HepG2 (cell line): ENCODE measurements around the gene ZBTB45. TPM values are rescaled to one million over a fixed set of nuclear protein-coding genes. Genes with fewer than 3 reads are reported as not detected.

Source experiments
- ATAC-seq: fragments of 200-7000 bp; cut with Tn5 transposase; 3 replicates; pipeline ENCODE4 v1.9.1; 2020; ENCODE audit warnings: mild to moderate bottlenecking, moderate library complexity
- BruUV-seq: library from RNA; stranded (reverse); fragments of 400-500 nt; replicated peaks from 2 replicates; lab custom pipeline; 2021; lab: Mats Ljungman, UMichigan
- CTCF ChIA-PET: fragments of 300-600 bp; formaldehyde crosslinking; extraction: SDS; loops from one replicate; lab custom pipeline; 2021; ENCODE audit warnings: low total read pairs, inconsistent platforms, low intra/inter-chr PET ratio; lab: Yijun Ruan, JAX
- POLR2A ChIA-PET: fragments of 350-600 bp; sonication (Branson Sonifier 250); formaldehyde crosslinking; loops from one replicate; lab custom pipeline; 2020; ENCODE audit warnings: antibody characterized with exemption, inconsistent platforms; lab: Yijun Ruan, JAX
- DNase-seq: peaks from one replicate; pipeline ENCODE4 v3.0.0-alpha.2; 2015; ENCODE audit warnings: low spot score
- FAIRE-seq: peaks from 3 replicates; lab custom pipeline; 2011; peaks lifted over from hg19 to GRCh38; lab: Jason Lieb, UNC
- H2AFZ ChIP-seq: one replicate; pipeline ENCODE4 v1.6.1; 2011; ENCODE audit warnings: low read length, inconsistent platforms
- H3K27ac ChIP-seq: fragments of 300-600 bp; 3 replicates; pipeline ENCODE4 v1.8.0; 2011; ENCODE audit warnings: mixed run types, mild to moderate bottlenecking, mixed read lengths, low read length, inconsistent platforms; ENCODE audit not compliant: insufficient read depth; ENCODE audit errors: extremely low read length
- H3K27me3 ChIP-seq, 2 experiments: fragments of 200-600 bp in 1 of 2; 2 replicates in 1 of 2; 3 replicates in 1 of 2; pipeline versions ENCODE4 v1.6.0 to v1.8.0; 2011; ENCODE audit warnings: low read length in 2 of 2, mild to moderate bottlenecking in 2 of 2, moderate library complexity in 2 of 2, inconsistent platforms in 1 of 2; ENCODE audit not compliant: insufficient read depth in 2 of 2, control insufficient read depth in 1 of 2
- H3K36me3 ChIP-seq, 2 experiments: fragments of 200-600 bp in 1 of 2; replicated peaks in 1 of 2; 2 replicates in 1 of 2; 3 replicates in 1 of 2; pipeline versions ENCODE4 v1.5.1 to v1.8.0; 2011; ENCODE audit warnings: low read length in 2 of 2, inconsistent platforms in 1 of 2; ENCODE audit not compliant: insufficient read depth in 2 of 2, control insufficient read depth in 1 of 2
- H3K4me1 ChIP-seq: 2 replicates; pipeline ENCODE4 v1.5.1; 2012; ENCODE audit warnings: low read length, inconsistent platforms; ENCODE audit not compliant: insufficient read depth
- H3K4me2 ChIP-seq: 2 replicates; pipeline ENCODE4 v1.6.0; 2011; ENCODE audit warnings: low read depth, low read length, inconsistent platforms
- H3K4me3 ChIP-seq, 3 experiments: fragments of 200-600 bp in 1 of 3; sonication (generic), shearing (Covaris generic) in 1 of 3; replicated peaks in 1 of 3; 2 replicates each; pipeline ENCODE4 v1.5.1; 2011 to 2016; ENCODE audit warnings: low read length in 3 of 3, inconsistent platforms in 2 of 3, low read depth in 2 of 3, mild to moderate bottlenecking in 2 of 3, control low read depth in 1 of 3, mixed read lengths in 1 of 3; ENCODE audit not compliant: insufficient read depth in 1 of 3
- H3K79me2 ChIP-seq: one replicate; pipeline ENCODE4 v1.6.1; 2011; ENCODE audit warnings: low read length, inconsistent platforms; ENCODE audit not compliant: insufficient read depth
- H3K9ac ChIP-seq: 2 replicates; pipeline ENCODE4 v1.6.0; 2011; ENCODE audit warnings: mild to moderate bottlenecking, low read depth, low read length, inconsistent platforms; ENCODE audit not compliant: insufficient read depth
- H3K9me3 ChIP-seq: 2 replicates; pipeline ENCODE4 v1.5.1; 2012; ENCODE audit warnings: mild to moderate bottlenecking, low read length
- H4K20me1 ChIP-seq: 2 replicates; pipeline ENCODE4 v1.6.0; 2011; ENCODE audit warnings: inconsistent platforms, mild to moderate bottlenecking, low read length, moderate library complexity; ENCODE audit not compliant: insufficient read depth
- CAMTA2 ChIP-seq: sonication (generic); formaldehyde crosslinking; IDR thresholded peaks from 2 replicates; pipeline ENCODE4 v1.4.0; 2020; ENCODE audit warnings: mild to moderate bottlenecking, missing genetic modification reagents, borderline replicate concordance
- HES4 ChIP-seq: sonication (generic); formaldehyde crosslinking; IDR thresholded peaks from 2 replicates; pipeline ENCODE4 v1.9.0; 2021; ENCODE audit warnings: mild to moderate bottlenecking, missing genetic modification reagents, borderline replicate concordance
- HMGXB3 ChIP-seq: sonication (generic); formaldehyde crosslinking; IDR thresholded peaks from 2 replicates; pipeline ENCODE4 v1.4.0; 2020; ENCODE audit warnings: missing genetic modification reagents, borderline replicate concordance
- JUN ChIP-seq: sonication (generic); formaldehyde crosslinking; IDR thresholded peaks from 2 replicates; pipeline ENCODE4 v1.4.0; 2020; ENCODE audit warnings: mild to moderate bottlenecking, missing genetic modification reagents
- RBM22 ChIP-seq: fragments of 200-400 bp; formaldehyde crosslinking; optimal IDR thresholded peaks from 2 replicates; pipeline ENCODE3; 2017; ENCODE audit warnings: mild to moderate bottlenecking, low read length, moderate library complexity
- RFX3 ChIP-seq: IDR thresholded peaks from 2 replicates; pipeline ENCODE4 v1.6.1; 2016; ENCODE audit warnings: missing biosample characterization, missing genetic modification reagents
- SAP130 ChIP-seq: IDR thresholded peaks from 2 replicates; pipeline ENCODE4 v1.6.1; 2016; ENCODE audit warnings: low read depth
- SETDB1 ChIP-seq: sonication (generic); formaldehyde crosslinking; IDR thresholded peaks from 2 replicates; pipeline ENCODE4 v1.5.1; 2020; ENCODE audit warnings: missing genetic modification reagents, mild to moderate bottlenecking, borderline replicate concordance
- THRA ChIP-seq: sonication (generic); formaldehyde crosslinking; IDR thresholded peaks from 2 replicates; pipeline ENCODE4 v1.4.0; 2020; ENCODE audit warnings: missing genetic modification reagents, borderline replicate concordance
- ZFP1 ChIP-seq: IDR thresholded peaks from 2 replicates; pipeline ENCODE4 v1.6.1; 2016
- ZFP37 ChIP-seq: sonication (generic); formaldehyde crosslinking; IDR thresholded peaks from 2 replicates; pipeline ENCODE4 v1.4.0; 2020; ENCODE audit warnings: missing genetic modification reagents, borderline replicate concordance
- ZNF24 ChIP-seq: fragments of 450-650 bp; IDR thresholded peaks from 2 replicates; pipeline ENCODE4 v1.6.1; 2017; ENCODE audit warnings: antibody characterized with exemption, mild to moderate bottlenecking
- ZNF616 ChIP-seq: sonication (generic); formaldehyde crosslinking; IDR thresholded peaks from 2 replicates; pipeline ENCODE4 v1.5.0; 2020; ENCODE audit warnings: low read depth, mild to moderate bottlenecking, missing genetic modification reagents
- WGBS: methylation state at CpG from one replicate; pipeline ENCODE4 v1.1.6; 2017; ENCODE audit warnings: low lambda C conversion rate; 5-methylcytosine and 5-hydroxymethylcytosine counted together
- in situ Hi-C: cut with HindIII; loops from 2 replicates; pipeline ENCODE4 v1.10.0; 2017; ENCODE audit warnings: low pct_unique_long_range_greater_than_20kb; ENCODE audit not compliant: extremely low pct_ligation_motif_present
- intact Hi-C: fragments of 100-400 bp; cut with micrococcal nuclease; formaldehyde crosslinking; loops from one replicate; pipeline ENCODE4 v1.10.0; 2022; ENCODE audit not compliant: unreplicated experiment
- polyA plus RNA-seq, 8 experiments: library from polyadenylated mRNA; depleted of rRNA in 3 of 8; stranded (reverse) in 7 of 8; unstranded in 1 of 8; fragments of >200 nt; fragmentation: Illumina TruSeq in 4 of 8; extraction: Trizol in 4 of 8; gene quantifications; 2 replicates each; pipeline versions ENCODE4 v1.2.1 to v1.2.3, GENCODE V29; 2011 to 2016; ENCODE audit warnings: low read depth in 4 of 8, missing spikeins in 1 of 8, mixed read lengths in 1 of 8; ENCODE audit not compliant: insufficient read depth in 1 of 8
- total RNA-seq, 5 experiments: library from RNA; depleted of rRNA; stranded (reverse); fragments of >200 nt; fragmentation: Illumina TruSeq; extraction: Trizol; gene quantifications; 2 replicates each; pipeline ENCODE4 v1.2.3, GENCODE V29; 2016; ENCODE audit warnings: low read depth in 1 of 5
- TF ChIP-seq, protein P1 (sequence below): sonication (generic); formaldehyde crosslinking; IDR thresholded peaks from 2 replicates; pipeline ENCODE4 v1.8.0; 2023; ENCODE audit warnings: mild to moderate bottlenecking, missing genetic modification reagents

Gene ZBTB45
- total and polyA plus RNA-seq, 2 of the 13 experiments (the other 11 are each of a cell fraction or from before 2014, with no cell fraction given), result 3.0 to 3.7 TPM

DNA sequence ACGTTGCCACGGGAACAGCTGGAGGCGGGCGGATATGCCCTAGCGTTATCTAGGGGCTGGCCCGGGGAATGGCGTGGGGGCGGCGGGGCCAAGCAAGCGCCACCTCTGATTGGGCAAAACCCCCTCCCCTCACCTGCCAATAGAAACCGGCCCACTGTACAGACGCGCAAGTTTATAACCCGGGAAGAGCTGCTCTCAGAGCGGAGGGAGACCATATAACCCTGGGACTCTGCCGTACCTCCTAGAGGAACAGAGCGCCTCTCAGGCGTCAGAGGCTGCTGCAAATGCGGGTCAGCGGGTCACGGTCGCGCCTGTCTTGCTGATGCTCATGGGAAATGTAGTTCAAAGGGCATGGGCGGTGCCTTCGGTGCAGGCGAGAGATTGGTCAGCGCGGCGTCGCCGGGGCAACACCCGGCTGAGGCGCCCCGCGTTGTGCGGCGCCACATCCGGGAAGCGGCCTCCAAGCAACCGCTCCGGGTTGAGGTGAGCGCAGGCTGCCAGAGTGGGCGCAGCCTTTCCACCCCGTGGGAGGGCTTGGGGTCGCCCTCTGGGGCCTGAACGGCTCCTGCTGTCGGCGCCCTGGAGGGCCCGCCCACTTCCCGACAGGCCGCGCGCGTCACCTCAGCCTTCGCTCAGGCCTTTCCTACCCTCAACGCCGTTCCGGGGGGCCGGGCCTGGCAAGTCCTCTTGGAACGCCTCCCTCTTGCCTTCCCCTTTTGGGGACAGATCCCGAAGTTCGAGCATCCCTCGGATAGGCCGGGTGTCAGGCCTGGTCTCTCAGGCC, 43.7 kb downstream of the ZBTB45 start, which contains the start of gene ZNF446 (continued):
- TF ChIP-seq THRA (CRISPR knock-in tag) (peak; percentile 30; the same call in 1 of the 2 replicates), SETDB1 (CRISPR knock-in tag) (no peak), ZNF616 (0 out of 2 replicates have a peak, but pooled peaks have one; percentile 46), CAMTA2 (CRISPR knock-in tag) (no peak), ZFP1 (CRISPR knock-in tag) (peak; percentile 32; the same call in 1 of the 2 replicates), RBM22 (peak; percentile 15)

DNA sequence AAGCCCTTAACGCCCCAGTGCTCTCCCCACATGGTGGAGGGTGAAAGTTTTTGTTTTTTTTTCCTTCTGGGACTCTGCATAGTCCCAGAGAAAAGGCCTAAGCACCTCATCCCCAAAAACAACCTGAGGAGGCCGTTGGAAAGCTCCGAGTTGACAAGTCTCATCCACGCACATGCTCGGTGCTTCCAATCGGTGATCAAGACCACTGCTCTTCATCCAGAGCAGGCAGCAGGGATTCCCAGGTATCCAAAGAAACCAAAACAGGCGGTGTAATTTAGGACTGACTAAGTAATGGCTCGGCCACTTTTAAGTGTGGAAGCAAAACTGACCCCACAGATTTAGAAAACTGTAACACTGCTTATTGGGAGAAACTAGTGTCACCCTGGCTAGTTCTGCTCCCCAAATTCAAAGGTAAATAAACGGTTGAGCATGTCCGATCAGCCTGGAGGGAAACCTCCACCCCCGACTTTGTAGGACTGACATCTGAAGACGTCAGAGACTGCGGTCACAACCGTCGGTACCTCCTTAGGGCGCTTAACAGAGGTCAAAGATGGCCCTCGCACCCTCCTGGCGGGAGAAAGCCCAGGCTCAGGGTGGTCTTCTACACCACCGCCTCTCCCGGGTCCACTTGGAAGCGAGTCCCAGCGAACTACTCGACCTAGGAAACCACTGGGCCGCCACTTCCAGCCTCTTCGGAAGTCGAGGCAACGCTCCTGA, 44.5 kb downstream of the ZBTB45 start:
- no peaks in the 10 kb centered on the region for H3K79me2 ChIP-seq
- H3K4me2 ChIP-seq, result peak overlapping the region; percentile 97
- peak overlapping the region; percentile 75 to 88 (median 75) for H3K4me3 ChIP-seq
- H3K9ac ChIP-seq, result peak overlapping the region; percentile 73
- no peak overlapping the region for H2AFZ ChIP-seq
- no peaks in the 10 kb centered on the region; a peak in 1 of 5 replicates for H3K27me3 ChIP-seq
- in situ Hi-C loops (no loop called here), intact Hi-C loops (no loop called here)
- ATAC-seq (no peak), FAIRE-seq (no peak), DNase-seq (no peak)
- ChIA-PET CTCF (no interaction called here), POLR2A (interaction anchor here (0.7 to 1.5 kb wide), 9 partner anchors 10 to 113 kb away, joined by 3 to 5 read pairs (median 3); partner anchors contain the start of genes SLC27A5, ZBTB45, ZNF497 and ZNF584)
- H4K20me1 ChIP-seq, result no peaks in the 10 kb centered on the region
- peaks cover 20% of the 10 kb centered on the region for H3K4me1 ChIP-seq
- H3K36me3 ChIP-seq, result peaks cover 3 to 17% of the 10 kb centered on the region in 2 experiments; a peak in 4 of 5 replicates
- no peaks in the 10 kb centered on the region for H3K9me3 ChIP-seq
- WGBS, result 47% methylated on average over 18 of the region's 27 CpGs
- BruUV-seq, result no TSS peak
- peak overlapping the region; percentile 77 for H3K27ac ChIP-seq
- TF ChIP-seq ZFP37 (CRISPR knock-in tag) (0 out of 2 replicates have a peak, but pooled peaks have one; percentile 9), HES4 (CRISPR knock-in tag) (no peak), SAP130 (no peak), ZNF24 (no peak), JUN (no peak), RFX3 (CRISPR knock-in tag) (peak; percentile 68; the same call in 1 of the 2 replicates), HMGXB3 (CRISPR knock-in tag) (no peak)
- TF ChIP-seq, protein P1, sequence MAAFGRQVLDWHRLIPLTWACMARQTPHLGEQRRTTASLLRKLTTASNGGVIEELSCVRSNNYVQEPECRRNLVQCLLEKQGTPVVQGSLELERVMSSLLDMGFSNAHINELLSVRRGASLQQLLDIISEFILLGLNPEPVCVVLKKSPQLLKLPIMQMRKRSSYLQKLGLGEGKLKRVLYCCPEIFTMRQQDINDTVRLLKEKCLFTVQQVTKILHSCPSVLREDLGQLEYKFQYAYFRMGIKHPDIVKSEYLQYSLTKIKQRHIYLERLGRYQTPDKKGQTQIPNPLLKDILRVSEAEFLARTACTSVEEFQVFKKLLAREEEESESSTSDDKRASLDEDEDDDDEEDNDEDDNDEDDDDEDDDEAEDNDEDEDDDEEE, result 0 out of 2 replicates have a peak, but pooled peaks have one; percentile 22
